GM23338 (cell line): ENCODE data around the gene ENTPD8. TPM values are rescaled to one million over a fixed set of nuclear protein-coding genes. Genes with fewer than 3 reads are reported as not detected.

Experiments used
- ATAC-seq: fragments of 200-7000 bp; cut with Tn5 transposase; 3 replicates; pipeline ENCODE4 v1.9.1; 2020
- DNase-seq: peaks from one replicate; pipeline ENCODE4 v3.0.0-alpha.2; 2015; ENCODE audit warnings: low spot score
- H2AFZ ChIP-seq: fragments of 200-600 bp; sonication (generic); 2 replicates; pipeline ENCODE4 v1.8.0; 2016; ENCODE audit warnings: antibody characterized with exemption, mild to moderate bottlenecking, moderate library complexity
- H3F3A ChIP-seq: fragments of 200-600 bp; sonication (generic); replicated peaks from 2 replicates; pipeline ENCODE4 v1.8.0; 2017; ENCODE audit warnings: antibody characterized with exemption, mixed run types, low read depth
- H3K27ac ChIP-seq: fragments of 200-600 bp; sonication (generic); 2 replicates; pipeline ENCODE4 v1.6.1; 2016; ENCODE audit warnings: low read depth
- H3K27me3 ChIP-seq: fragments of 200-600 bp; sonication (generic); 2 replicates; pipeline ENCODE4 v1.8.0; 2016; ENCODE audit warnings: mild to moderate bottlenecking, mixed run types, moderate library complexity; ENCODE audit not compliant: insufficient read depth
- H3K36me3 ChIP-seq: fragments of 200-600 bp; sonication (generic); 2 replicates; pipeline ENCODE4 v1.8.0; 2016; ENCODE audit warnings: mild to moderate bottlenecking; ENCODE audit not compliant: insufficient read depth
- H3K4me1 ChIP-seq: fragments of 200-600 bp; sonication (generic); 2 replicates; pipeline ENCODE4 v1.8.0; 2016; ENCODE audit warnings: mild to moderate bottlenecking, moderate library complexity; ENCODE audit not compliant: insufficient read depth
- H3K4me2 ChIP-seq: fragments of 200-600 bp; sonication (generic); 2 replicates; pipeline ENCODE4 v1.7.1; 2017; ENCODE audit warnings: mixed run types
- H3K4me3 ChIP-seq: fragments of 200-600 bp; sonication (generic); 2 replicates; pipeline ENCODE4 v1.6.1; 2016; ENCODE audit warnings: mixed run types
- H3K79me2 ChIP-seq: fragments of 200-600 bp; sonication (generic); replicated peaks from 2 replicates; pipeline ENCODE4 v1.8.0; 2017; ENCODE audit warnings: mild to moderate bottlenecking; ENCODE audit not compliant: insufficient read depth
- H3K9me2 ChIP-seq: fragments of 200-600 bp; sonication (generic); 2 replicates; pipeline ENCODE4 v1.8.0; 2017; ENCODE audit not compliant: insufficient read depth
- H4K20me1 ChIP-seq: fragments of 200-600 bp; sonication (generic); replicated peaks from 2 replicates; pipeline ENCODE4 v1.8.0; 2017; ENCODE audit warnings: mild to moderate bottlenecking; ENCODE audit not compliant: insufficient read depth
- H3K27ac Mint-ChIP-seq: 2 replicates; pipeline ENCODE4 v1.8.0; 2020; ENCODE audit warnings: inconsistent platforms, mild to moderate bottlenecking, moderate library complexity, mixed read lengths
- H3K27me3 Mint-ChIP-seq: 3 replicates; pipeline ENCODE4 v1.8.0; 2022; ENCODE audit warnings: low read depth, mild to moderate bottlenecking, moderate library complexity, mixed read lengths, inconsistent platforms; ENCODE audit not compliant: insufficient read depth, poor library complexity
- H3K36me3 Mint-ChIP-seq: 3 replicates; pipeline ENCODE4 v1.8.0; 2021; ENCODE audit warnings: low read depth, mild to moderate bottlenecking, inconsistent platforms, moderate library complexity, mixed read lengths
- H3K4me1 Mint-ChIP-seq: 3 replicates; pipeline ENCODE4 v1.8.0; 2020; ENCODE audit warnings: mild to moderate bottlenecking, inconsistent platforms, mixed read lengths
- H3K4me3 Mint-ChIP-seq: 3 replicates; pipeline ENCODE4 v1.8.0; 2021; ENCODE audit warnings: moderate library complexity, mild to moderate bottlenecking, inconsistent platforms, mixed read lengths
- H3K9me3 Mint-ChIP-seq: 3 replicates; pipeline ENCODE4 v1.8.0; 2020; ENCODE audit warnings: moderate library complexity, mild to moderate bottlenecking, inconsistent platforms, mixed read lengths
- CREB1 ChIP-seq: fragments of 250-450 bp; sonication (Bioruptor Pico); IDR thresholded peaks from 2 replicates; pipeline ENCODE4 v1.5.0; 2020; ENCODE audit warnings: low read depth, mild to moderate bottlenecking, moderate library complexity
- CTCF ChIP-seq, 2 experiments: fragments of 200-600 bp in 1 of 2; sonication (generic) in 1 of 2; conservative IDR thresholded peaks; 2 replicates each; pipeline versions ENCODE4 v1.5.1 to v1.6.1; 2016 to 2017; ENCODE audit warnings: antibody characterized with exemption in 2 of 2, low read depth in 2 of 2, mild to moderate bottlenecking in 2 of 2, moderate library complexity in 1 of 2
- ETS1 ChIP-seq: IDR thresholded peaks from 2 replicates; pipeline ENCODE4 v1.6.1; 2016; ENCODE audit warnings: antibody characterized with exemption
- EZH2 ChIP-seq: fragments of 200-600 bp; sonication (generic); IDR thresholded peaks from one replicate; pipeline ENCODE4 v1.8.0; 2017; ENCODE audit warnings: antibody characterized with exemption, mild to moderate bottlenecking, low read depth; ENCODE audit not compliant: unreplicated experiment
- EZH2phosphoT487 ChIP-seq: fragments of 200-600 bp; sonication (generic); IDR thresholded peaks from one replicate; pipeline ENCODE4 v1.8.1; 2018; ENCODE audit warnings: antibody characterized with exemption; ENCODE audit not compliant: unreplicated experiment
- JUNB ChIP-seq: IDR thresholded peaks from one replicate; pipeline ENCODE4 v1.6.1; 2016; ENCODE audit warnings: antibody characterized with exemption; ENCODE audit not compliant: unreplicated experiment
- NANOG ChIP-seq: IDR thresholded peaks from 2 replicates; pipeline ENCODE4 v1.6.1; 2016; ENCODE audit warnings: antibody characterized with exemption, borderline replicate concordance
- POLR2AphosphoS5 ChIP-seq: IDR thresholded peaks from 2 replicates; pipeline ENCODE4 v1.6.1; 2016; ENCODE audit warnings: antibody characterized with exemption, low read depth
- REST ChIP-seq: IDR thresholded peaks from one replicate; pipeline ENCODE4 v1.6.1; 2018; ENCODE audit warnings: antibody characterized with exemption; ENCODE audit not compliant: unreplicated experiment
- STAT1 ChIP-seq: IDR thresholded peaks from one replicate; pipeline ENCODE4 v1.6.1; 2016; ENCODE audit warnings: antibody characterized with exemption; ENCODE audit not compliant: unreplicated experiment
- ZNF114 ChIP-seq: fragments of 250-450 bp; sonication (Bioruptor Pico); IDR thresholded peaks from 2 replicates; pipeline ENCODE4 v1.5.0; 2020; ENCODE audit warnings: mild to moderate bottlenecking, moderate library complexity
- ZNF331 ChIP-seq: fragments of 250-450 bp; sonication (Bioruptor Pico); IDR thresholded peaks from 2 replicates; pipeline ENCODE4 v1.5.0; 2020; ENCODE audit warnings: low read depth, mild to moderate bottlenecking, moderate library complexity
- polyA plus RNA-seq: library from polyadenylated mRNA; unstranded; fragments of >200 nt; fragmentation: Nextera tagmentation; extraction: Ambion mirVana; gene quantifications from 2 replicates; pipeline ENCODE4 v1.2.1, GENCODE V29; 2016
- total RNA-seq: library from RNA; depleted of rRNA; stranded (reverse); fragments of >200 nt; shearing (Covaris generic); gene quantifications from 2 replicates; pipeline ENCODE4 v1.2.3, GENCODE V29; 2014
- TF ChIP-seq, protein P1 (sequence below): fragments of 250-450 bp; sonication (Bioruptor Pico); IDR thresholded peaks from 2 replicates; pipeline ENCODE4 v1.5.0; 2020; ENCODE audit warnings: mild to moderate bottlenecking, moderate library complexity

Gene ENTPD8
- total and polyA plus RNA-seq, 2 experiments from 2014 or later = 0.42 to 0.89 TPM

- Histone ChIP-seq H3K36me3 (no peaks in the 10 kb centered on the region), H3K79me2 (no peaks in the 10 kb centered on the region), H4K20me1 (no peaks in the 10 kb centered on the region), H3K4me3 (no peak overlapping the region), H3F3A (no peaks in the 10 kb centered on the region), H3K9me2 (no peaks in the 10 kb centered on the region), H3K4me1 (no peaks in the 10 kb centered on the region), H3K27me3 (no peaks in the 10 kb centered on the region), H3K4me2 (no peak overlapping the region), H3K27ac (no peak overlapping the region), H2AFZ (no peak overlapping the region)
- DNase-seq (no peak), ATAC-seq (no peak)
- H3K27me3 Mint-ChIP-seq = peaks cover 2% of the 10 kb centered on the region
- TF ChIP-seq ETS1 = no peak
- no peak for TF ChIP-seq NANOG
- no peak for TF ChIP-seq CREB1
- TF ChIP-seq JUNB = no peak
- no peak for TF ChIP-seq ZNF114 (CRISPR knock-in tag)
- no peak for TF ChIP-seq ZNF331 (CRISPR knock-in tag)
- TF ChIP-seq, protein P1, sequence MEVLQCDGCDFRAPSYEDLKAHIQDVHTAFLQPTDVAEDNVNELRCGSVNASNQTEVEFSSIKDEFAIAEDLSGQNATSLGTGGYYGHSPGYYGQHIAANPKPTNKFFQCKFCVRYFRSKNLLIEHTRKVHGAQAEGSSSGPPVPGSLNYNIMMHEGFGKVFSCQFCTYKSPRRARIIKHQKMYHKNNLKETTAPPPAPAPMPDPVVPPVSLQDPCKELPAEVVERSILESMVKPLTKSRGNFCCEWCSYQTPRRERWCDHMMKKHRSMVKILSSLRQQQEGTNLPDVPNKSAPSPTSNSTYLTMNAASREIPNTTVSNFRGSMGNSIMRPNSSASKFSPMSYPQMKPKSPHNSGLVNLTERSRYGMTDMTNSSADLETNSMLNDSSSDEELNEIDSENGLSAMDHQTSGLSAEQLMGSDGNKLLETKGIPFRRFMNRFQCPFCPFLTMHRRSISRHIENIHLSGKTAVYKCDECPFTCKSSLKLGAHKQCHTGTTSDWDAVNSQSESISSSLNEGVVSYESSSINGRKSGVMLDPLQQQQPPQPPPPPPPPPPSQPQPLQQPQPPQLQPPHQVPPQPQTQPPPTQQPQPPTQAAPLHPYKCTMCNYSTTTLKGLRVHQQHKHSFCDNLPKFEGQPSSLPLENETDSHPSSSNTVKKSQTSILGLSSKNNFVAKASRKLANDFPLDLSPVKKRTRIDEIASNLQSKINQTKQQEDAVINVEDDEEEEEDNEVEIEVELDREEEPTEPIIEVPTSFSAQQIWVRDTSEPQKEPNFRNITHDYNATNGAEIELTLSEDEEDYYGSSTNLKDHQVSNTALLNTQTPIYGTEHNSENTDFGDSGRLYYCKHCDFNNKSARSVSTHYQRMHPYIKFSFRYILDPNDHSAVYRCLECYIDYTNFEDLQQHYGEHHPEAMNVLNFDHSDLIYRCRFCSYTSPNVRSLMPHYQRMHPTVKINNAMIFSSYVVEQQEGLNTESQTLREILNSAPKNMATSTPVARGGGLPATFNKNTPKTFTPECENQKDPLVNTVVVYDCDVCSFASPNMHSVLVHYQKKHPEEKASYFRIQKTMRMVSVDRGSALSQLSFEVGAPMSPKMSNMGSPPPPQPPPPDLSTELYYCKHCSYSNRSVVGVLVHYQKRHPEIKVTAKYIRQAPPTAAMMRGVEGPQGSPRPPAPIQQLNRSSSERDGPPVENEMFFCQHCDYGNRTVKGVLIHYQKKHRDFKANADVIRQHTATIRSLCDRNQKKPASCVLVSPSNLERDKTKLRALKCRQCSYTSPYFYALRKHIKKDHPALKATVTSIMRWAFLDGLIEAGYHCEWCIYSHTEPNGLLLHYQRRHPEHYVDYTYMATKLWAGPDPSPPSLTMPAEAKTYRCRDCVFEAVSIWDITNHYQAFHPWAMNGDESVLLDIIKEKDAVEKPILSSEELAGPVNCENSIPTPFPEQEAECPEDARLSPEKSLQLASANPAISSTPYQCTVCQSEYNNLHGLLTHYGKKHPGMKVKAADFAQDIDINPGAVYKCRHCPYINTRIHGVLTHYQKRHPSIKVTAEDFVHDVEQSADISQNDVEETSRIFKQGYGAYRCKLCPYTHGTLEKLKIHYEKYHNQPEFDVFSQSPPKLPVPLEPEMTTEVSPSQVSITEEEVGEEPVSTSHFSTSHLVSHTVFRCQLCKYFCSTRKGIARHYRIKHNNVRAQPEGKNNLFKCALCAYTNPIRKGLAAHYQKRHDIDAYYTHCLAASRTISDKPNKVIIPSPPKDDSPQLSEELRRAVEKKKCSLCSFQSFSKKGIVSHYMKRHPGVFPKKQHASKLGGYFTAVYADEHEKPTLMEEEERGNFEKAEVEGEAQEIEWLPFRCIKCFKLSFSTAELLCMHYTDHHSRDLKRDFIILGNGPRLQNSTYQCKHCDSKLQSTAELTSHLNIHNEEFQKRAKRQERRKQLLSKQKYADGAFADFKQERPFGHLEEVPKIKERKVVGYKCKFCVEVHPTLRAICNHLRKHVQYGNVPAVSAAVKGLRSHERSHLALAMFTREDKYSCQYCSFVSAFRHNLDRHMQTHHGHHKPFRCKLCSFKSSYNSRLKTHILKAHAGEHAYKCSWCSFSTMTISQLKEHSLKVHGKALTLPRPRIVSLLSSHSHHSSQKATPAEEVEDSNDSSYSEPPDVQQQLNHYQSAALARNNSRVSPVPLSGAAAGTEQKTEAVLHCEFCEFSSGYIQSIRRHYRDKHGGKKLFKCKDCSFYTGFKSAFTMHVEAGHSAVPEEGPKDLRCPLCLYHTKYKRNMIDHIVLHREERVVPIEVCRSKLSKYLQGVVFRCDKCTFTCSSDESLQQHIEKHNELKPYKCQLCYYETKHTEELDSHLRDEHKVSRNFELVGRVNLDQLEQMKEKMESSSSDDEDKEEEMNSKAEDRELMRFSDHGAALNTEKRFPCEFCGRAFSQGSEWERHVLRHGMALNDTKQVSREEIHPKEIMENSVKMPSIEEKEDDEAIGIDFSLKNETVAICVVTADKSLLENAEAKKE (CRISPR knock-in tag) = no peak
- TF ChIP-seq STAT1 = no peak
- TF ChIP-seq REST = no peak
- TF ChIP-seq POLR2AphosphoS5 = no peak
- TF ChIP-seq EZH2 = no peak
- no peak for TF ChIP-seq CTCF (conservative IDR thresholded peaks at IDR 0.05; ENCODE audit: low read depth in 2 of 2)
- no peak for TF ChIP-seq EZH2phosphoT487
- no peak overlapping the region for H3K27ac Mint-ChIP-seq
- no peaks in the 10 kb centered on the region; the same call in 2 of the 3 replicates for H3K9me3 Mint-ChIP-seq
- H3K4me1 Mint-ChIP-seq = peaks cover 5% of the 10 kb centered on the region; the same call in 2 of the 3 replicates
- H3K36me3 Mint-ChIP-seq = no peaks in the 10 kb centered on the region
- no peak overlapping the region for H3K4me3 Mint-ChIP-seq
Measured at GRCh38 chr9:137480686-137481683, 39.8 kb upstream of the ENTPD8 start.
